Measurements from ENCODE around the gene TSPEAR.

- TF ChIP-seq POLR2AphosphoS5 (IDR thresholded peaks at IDR 0.05) (no peak), CTCF (IDR thresholded peaks at IDR 0.05 in 8 of 11, conservative IDR thresholded peaks at IDR 0.05 in 3 of 11) (no peak), POLR2A (IDR thresholded peaks at IDR 0.05) (no peak)
Observed at GRCh38 chr21:44542716-44543115, 168.7 kb downstream of the TSPEAR start.

Data from spleen (tissue), 7 donors.